ENCODE measurements around the gene MACROD2.

MACROD2 gene

DNA sequence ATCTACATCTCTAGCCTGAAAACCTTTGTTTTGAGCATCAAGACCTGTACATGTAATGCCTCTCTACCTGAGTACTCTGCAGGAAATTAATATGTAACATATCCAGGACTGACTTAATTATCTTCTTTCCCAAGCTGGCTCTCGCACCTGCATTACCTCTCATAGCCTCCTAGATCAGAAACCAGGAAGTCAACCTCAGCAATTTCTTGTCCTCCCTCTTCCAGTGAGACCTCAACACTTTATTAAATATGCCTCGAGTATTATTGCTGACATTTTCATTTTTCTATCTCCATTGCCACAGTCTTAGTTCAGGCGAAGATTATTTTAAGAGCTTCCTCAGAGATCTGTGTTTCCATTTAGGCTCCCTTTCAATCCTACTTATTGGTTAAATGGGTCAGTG is 69.0 kb downstream of the MACROD2 start:
- no peak for DNase-seq

DNA sequence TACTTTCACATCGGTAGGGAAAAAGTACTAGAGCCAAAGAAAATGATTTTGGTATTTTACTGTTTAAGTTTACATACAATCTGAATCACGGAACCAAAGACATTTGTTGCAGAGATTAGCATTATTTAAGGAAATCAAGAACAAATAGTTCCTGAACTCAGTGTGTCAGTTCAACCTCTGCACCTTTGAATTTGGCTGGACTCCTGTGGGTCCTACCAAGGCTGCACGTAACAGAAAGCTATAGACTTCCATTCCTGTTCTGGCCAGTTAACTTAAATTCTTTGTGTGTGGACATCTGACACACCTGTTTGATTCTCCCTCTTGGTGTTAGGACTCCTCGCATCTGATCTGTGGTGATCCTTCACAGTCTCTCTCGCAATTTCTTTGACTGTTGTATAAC is 69.6 kb downstream of the MACROD2 start:
- DNase-seq = no peak

DNA sequence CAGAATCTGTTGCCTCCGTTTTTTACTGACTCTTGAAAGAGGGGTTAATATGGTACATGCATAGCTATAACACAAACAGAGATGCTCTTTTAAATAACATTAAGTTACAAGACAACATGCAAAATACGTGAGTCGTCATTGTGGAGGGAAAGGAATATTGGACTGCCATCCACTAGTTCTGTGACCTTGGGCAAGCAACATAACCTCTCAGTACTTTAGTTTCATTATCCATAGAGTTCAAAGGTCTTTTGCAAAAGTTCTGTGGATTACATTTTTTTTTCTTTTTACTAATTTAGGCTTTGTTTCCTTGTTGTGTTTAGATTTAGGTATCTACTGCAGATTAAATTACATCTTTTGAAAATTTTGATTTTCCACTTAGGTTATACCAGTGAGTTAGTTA is 70.5 kb downstream of the MACROD2 start:
- DNase-seq = no peak

DNA sequence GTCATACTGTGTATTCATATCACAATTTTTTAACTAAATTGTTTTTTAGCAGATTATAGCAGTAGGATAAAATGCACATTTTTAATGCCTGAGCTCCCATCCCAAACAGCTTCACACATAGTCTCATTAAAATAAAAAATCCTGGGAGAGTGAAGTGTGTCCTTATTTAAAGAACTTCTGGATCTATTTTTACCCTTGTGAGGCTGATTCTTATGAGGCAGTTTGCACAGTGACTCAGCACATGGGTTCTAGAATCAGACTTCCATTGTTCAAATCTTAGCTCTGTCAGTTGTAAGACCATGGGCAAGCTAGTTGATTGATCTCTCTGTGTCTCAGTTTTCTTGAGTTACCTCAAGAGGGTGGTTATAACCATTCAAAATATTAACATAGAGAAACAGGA is 72.3 kb downstream of the MACROD2 start:
- DNase-seq = no peak

DNA sequence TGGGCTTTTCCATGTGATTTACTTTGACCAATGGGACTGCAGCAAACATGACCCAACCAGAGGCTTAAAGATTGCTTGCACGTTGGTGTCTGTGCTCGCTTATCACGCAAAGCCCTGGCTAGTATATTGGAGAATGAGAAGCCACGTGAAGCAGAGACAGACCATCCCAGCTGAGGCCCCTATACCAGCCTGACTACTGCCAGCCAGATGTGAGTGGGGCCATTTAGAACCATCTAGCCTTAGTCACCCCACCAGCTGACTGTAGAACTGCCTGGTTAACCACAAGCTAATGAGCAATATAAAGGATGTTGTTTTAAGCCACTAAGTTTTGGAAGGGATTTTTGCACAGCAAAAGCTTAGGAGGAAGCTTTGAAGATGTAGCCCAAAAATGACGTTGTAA is 74.5 kb downstream of the MACROD2 start:
- DNase-seq = no peak

DNA sequence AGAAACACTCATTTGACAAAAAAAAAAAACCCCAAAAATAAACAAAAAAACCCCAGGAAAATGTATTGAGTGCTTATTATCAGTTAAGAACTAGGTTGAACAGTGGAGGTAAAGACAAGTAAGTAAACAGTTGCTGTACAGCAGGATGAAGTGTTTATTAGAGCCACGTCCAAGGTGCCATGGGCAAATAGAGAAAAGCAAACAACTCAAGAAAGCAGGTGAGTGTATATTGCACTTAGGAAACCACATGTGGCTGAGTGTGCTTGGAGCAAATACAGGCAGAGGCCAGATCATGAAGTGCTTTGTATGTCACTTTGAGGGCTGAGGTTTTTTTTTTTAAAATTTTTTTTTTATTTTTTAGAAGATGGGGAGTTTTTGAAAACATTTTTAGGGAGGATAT is 98.3 kb downstream of the MACROD2 start:
- no peak for DNase-seq

DNA sequence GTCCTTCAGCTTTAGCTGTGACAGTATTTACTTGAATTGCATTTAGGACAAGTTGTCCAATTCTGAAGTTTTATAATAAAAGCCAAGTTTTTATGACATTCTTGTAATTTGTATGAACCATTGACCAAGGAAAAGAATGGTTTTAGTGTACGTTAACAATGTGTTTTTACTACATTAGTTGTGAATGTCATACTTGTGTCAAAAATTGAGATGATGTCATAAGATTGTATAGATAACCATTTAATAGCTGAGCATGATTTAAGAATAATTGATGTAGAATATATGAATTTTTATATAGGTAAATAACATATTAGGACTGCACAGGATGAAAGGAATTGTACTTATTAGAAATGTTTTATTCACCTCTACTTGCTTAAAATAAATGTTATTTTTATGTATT is 102.9 kb downstream of the MACROD2 start:
- DNase-seq = no peak

DNA sequence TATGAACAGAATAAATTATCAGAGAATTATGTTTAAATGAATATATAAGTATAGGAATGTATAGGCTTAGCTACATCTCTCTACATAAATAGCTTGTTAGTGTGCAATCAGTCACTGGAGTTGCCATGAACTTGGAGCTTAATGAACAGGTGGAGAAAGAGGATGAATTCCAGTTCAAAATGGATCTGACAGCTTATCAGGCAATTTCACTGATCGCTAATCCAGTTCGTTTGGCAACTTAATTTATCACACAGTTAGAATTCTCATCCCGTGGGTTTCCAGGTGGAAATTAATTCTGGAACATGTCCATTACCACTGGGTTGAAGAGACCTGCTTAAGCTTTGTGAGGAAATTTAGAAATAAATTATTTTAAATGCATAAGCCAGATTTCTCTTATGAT is 118.1 kb downstream of the MACROD2 start:
- DNase-seq = no peak

DNA sequence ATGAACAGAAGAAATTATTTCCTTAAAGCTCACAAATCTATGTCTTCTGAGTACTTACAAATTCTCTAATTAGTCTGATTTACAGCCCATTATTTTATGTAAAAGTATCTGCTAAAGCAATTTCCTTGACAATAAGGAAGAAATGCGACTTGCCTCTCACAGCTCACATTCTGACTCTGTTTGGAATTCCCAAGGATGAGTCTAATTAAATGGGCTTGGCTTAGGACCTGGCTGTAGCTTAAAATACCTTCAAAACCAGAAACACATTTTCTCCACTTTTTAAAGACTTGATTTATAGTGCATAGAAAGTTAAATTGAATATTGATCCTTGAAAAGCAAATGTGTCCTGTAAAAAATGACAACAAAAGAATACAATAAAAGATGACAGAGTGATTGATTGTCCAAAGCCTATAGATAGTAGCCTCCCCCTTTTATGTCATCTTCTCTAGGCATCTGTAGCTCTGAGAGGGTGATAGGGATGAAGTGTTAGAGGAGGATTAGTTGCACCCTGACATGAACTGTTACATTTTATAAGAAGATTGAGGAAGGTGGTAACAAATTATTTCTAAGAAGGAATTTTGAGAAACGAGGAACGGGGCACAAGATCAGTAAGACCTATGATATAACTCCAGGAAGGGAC is 118.9 kb downstream of the MACROD2 start:
- no peak for DNase-seq

DNA sequence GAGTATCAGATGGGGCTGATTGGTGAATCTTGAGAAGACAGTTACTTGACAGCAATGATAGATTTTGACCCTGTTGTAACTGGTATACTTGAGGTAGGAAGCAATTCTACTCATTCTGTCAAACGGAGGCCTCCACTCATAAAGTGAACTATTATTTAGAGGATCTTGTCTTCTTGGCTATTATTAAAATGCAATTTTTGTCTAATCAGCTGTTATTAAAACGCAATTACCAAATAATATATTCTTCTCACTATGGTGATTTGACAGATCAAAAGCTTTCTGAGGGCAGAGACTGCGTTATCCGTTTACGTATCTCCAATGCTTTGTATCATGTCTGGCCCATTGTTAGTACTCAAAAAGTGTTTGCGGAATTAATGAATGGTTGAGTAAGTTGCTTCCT is 120.7 kb downstream of the MACROD2 start:
- DNase-seq = no peak

DNA sequence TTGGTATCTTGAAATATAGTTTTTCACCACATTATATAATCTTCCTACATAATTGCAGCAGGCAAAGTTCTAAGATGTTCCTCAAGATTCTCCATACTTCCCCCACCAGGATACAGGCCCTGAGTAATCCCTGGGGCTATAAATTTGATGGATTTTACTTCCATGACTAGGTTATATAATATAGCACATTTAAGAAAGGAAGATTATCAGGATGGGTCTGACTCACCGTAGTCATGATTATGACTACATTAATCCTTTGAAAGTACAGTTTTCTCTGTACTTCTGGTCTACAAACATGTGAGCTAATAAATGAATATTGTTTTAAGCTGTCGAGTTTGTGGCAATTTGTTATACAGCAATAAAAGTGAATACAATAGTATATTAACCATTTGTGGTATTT is 122.5 kb downstream of the MACROD2 start:
- DNase-seq = no peak

DNA sequence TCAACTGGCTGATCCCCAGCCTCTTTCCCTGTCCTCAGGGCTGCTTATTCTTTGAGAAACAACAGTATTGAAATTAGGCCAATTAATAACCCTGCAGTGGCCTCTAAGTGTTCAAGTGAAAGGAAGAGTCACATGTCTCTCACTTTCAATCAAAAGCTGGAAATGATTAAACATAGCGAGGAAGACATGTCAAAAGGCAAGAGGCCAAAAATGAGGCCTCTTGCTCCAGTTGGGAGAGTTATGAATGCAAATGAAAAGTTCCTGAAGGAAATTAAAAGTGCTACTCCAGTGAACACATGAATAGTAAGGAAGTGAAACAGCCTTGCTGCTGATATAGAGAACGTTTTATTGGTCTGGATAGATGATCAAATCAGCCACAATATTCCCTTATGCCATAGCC is 131.5 kb downstream of the MACROD2 start:
- no peak for DNase-seq

DNA sequence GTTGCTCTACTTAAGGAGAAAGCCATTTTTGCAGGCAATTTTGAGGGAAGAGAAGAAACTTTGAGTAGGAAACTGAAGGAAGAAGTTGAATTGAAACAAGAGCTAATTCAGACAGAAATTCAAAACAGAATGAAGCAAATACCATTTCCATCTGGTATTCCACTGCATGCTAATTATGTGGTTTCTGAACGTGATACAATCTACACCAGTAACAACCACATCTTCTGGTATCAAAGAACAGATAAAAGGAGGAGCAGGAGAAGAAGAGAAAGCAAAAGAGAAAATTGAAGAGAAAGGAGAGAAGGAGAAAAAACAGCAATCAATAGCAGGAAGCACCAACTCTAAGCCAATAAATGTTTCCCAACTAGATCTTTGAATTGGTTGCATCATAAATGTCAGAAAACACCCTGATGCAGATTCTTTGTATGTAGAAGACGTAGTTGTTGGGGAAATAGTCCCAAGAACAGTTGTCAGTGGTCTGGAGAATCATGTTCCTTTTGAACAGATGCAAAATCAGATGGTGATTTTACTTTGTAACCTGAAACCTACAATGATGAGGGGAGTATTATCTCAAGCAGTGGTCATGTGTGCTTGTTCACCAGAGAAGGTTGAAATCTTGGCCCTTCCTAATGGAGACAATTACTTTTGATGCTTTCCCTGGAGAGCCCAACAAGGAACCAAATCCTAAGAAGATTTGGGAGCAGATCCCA is 132.4 kb downstream of the MACROD2 start:
- no peak for DNase-seq

DNA sequence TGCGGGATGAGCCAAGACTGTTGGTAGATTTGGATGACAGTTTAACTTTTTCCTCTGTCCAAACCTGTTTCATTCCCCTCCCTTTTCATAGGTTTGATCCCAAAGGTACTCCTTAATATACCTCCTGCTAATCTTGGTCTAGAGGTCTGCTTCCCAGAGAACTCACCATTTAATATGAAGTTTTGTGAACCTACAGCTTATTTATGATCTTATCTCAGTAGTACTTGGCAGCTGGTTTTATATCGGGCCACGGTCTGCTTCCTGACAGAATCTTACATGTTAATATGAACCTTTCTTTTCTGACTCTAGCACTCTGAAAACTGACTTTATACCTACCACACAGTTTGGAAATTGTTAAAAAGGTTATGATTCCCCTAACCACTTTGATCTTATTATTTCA is 138.7 kb downstream of the MACROD2 start:
- DNase-seq = no peak

DNA sequence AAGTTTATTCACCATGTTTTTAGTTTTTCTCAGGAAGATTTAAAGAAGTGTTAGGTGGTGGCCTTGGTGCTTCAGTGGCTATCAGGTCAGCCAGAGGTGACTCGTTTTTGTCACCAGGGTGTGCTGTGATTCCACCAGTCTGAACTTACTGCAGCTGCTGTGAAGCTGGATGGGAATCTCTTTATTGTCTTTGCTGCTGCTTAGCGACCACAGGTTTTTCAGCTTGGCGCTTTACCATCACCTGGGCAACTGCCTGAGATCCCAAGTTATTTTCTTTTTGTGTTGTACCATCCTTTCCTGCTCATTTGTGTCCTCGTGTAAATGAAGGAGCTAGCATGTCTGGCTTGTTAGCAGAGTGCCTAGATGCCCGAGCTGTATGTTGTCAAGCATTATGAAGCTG is 146.9 kb downstream of the MACROD2 start:
- no peak for DNase-seq

DNA sequence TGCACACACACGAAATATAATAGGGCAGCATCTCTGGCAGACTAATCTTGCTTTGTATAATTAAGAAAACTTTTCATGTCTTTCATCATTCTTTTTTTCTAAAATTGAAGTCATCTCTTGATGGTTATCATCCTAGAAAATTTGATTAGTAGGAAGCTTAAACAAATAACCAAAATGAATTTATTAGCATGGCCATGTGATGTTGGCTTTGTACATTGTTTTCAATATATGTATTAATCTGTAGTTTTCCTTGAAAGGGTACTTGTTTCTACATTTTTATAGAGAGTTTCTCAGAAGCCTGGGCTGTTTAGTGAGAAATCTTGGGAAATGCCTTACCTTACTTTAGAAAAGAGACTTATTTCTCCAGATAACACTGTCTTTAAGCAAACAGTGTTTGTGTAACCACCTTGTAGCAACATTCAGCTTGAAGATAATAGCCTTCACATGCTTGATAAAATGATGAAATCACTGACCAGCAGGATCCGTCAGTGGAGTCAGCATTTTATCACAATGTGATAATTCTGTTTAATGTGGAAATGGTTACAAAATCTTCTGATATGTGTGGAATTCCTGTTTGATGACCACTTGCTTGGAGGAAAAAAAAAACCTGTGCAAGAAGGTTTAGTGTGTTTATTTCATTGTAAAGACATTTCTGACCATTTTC is 147.8 kb downstream of the MACROD2 start:
- DNase-seq = no peak

DNA sequence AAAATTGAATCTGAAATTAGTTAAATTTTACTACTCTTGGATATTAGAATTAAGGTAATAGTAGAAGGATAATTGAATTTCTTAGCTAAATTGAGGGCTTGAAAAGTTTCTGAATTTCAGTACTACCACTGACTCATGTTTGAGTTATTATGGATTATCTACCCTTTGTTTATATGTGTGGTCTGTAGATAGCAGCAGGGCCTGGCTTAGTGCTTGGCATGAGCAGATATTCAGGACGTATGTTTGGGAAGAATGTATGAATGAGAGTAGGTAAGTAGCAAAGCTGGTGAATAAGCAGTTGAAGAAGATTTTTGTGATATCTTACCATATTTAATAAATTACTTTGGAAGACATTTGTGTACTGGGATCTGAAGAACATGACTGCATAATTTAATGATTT is 152.7 kb downstream of the MACROD2 start:
- no peak for DNase-seq

DNA sequence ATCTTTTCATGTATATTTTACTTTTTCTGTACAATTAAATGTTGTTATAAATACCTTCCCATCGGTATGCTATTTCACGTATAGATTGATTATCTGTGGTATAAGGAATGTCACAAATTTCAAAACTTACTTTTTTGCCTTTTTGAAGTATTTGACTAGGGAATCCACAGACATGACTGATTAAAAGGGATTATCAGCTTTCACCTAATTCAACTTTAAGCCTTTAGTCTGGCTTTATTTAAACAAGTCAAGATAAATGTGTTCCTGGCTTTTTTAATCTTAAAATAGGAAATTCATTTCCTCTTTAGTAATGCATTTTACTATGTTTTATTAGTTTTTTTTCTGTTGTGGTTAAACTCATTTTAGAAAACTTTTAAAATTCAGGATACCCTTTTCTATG is 160.0 kb downstream of the MACROD2 start:
- DNase-seq = no peak

DNA sequence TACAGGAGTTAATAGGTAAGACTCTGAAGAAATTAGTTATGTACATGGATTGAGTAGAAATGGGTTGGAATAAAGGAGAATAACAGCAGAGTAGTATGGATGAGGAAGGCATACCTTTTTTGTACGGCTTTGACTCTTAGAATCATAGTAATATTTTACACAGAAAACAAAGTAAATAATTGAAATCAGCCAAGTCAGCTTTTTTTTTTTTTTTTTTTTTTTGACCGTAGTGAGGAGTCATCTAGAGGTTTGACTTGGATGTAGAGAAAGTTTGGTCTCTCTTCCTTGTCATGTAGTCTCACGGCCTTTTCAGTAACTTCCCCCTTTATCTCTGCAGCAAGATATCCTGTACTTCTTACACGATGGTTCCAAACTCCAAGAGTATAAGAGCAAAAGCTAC is 183.2 kb downstream of the MACROD2 start:
- no peak for DNase-seq

DNA sequence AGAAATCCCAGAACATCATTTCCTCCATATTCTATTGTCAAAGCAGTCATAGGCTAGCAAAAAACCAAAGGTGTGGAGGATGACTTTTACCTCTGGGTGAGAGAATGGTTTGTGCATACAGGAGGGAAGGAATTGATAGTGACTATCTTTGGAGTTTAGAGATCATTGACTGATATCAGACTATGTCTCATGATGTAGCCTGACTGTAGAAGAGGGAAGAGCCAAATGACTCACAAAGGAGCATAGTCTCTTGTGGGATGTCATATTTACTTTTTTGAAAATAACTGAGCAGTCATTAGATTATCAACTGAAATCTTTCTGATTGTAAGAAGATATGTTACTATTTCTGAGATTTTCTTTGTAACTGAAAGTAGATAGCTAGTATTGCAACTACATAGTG is 183.6 kb downstream of the MACROD2 start:
- DNase-seq = no peak

DNA sequence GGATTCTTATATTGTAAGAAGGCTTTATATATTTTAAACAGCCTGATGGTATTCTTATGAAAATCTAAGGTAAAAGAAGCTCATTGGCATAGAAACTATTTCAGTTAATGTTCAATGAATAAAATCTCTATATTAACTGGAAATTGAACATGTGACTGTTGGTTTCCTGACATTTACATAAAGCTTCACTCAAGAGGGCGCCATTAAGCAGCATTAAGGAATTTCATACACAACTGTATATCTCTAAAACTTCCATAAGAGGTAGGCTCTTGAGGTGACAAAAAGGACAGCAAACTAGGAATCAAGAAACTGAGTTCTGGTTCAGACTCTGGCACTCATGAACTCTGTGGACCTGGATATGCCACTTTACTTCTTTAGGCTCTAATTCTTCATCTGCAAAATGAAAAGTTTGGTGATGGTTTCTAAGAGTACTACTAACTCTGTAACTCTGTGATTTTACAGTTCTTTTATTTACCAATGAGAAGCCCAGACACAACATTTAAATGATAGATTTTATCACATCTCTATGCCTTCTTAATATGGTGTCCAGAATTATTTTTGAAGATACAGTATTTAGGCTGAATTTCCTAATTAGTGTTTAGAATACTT is 194.6 kb downstream of the MACROD2 start:
- DNase-seq = no peak

DNA sequence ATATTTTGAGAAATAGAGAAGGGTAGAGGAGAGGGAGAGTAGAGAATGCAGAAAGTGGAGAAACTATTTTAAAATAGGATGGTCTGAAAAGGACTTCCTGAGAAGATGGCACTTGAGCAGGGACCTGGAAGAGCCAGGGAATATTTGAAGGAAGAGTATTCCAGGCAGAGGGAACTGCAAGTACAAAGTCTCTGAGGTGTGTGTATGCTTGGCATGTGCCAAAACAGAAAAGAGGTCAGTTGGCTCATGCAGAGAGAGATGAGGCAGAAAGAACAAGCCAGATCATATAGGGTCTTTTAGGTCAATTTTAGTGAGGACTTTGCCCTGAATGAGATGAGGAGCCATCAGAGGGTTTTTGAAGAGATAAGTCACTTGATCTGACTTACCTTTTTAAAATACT is 196.2 kb downstream of the MACROD2 start:
- no peak for DNase-seq

DNA sequence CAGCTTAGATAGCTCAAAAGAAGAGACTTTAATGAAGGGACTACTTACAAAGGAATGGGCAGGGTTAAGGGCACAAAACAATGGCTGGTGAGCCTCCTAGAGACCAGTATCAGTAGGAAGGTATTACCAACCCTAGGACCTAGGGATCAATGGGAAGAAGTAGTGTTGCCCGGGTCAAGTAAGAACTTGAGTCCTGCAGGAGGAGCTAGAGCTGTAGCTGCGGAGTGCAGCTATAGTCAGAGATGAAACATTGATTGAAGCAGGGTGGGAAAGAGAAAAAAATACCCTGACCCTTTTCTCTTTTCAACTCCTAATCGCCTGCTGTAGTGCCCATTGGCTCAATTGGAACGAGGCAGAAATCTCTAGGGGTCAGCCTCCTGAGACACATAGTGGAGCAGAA is 198.1 kb downstream of the MACROD2 start:
- no peak for DNase-seq

DNA sequence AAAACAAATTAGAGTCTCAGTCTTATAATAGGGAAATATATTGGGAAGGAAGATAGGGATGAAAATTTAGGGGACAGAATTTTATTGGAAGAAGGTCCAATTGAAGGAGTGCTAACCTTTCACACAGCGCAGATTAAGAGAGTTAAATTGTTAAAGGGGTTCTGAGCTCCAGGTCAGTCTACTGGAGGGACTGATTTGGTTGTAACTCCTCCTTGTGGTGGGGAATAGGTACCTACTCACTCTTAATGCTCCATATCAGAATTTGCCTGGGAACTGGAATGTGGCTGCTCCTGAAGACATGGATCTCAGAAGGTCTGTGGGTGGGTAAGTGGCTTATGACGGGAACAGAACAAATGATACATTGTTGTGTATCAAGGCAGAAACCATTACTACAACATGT is 198.6 kb downstream of the MACROD2 start:
- DNase-seq = no peak
